ENCODE results near the gene VPS41. TPM values are rescaled to one million over a fixed set of nuclear protein-coding genes. Genes with fewer than 3 reads are reported as not detected.
A peak's percentile ranks its signal among the peaks of the same experiment; 100 is the strongest.

Gene VPS41
- total RNA-seq, 2 donors from 2014 or later = 15.6 to 18.1 TPM

DNA sequence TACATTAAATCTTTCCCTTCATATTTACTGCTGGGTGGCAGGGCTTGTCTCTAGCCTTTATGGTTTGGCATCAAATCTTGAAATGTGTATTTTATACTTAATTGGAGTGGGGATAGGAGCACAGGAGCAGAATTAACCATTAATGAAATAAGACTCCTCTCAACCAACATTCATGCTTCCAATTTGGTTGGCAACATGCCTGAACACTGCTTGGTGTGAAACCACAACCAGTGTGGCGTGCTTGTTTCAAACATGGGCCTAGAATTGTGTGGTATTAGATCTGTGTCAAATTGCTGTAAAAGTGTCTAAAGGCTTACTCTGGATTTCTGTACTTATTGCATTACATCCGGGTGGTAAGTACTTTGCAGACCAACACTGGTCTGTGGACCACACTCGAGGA lies 25.1 kb upstream of the VPS41 start:
- Histone ChIP-seq H3K36me3 (no peaks in the 10 kb centered on the region), H3K9me3 (no peaks in the 10 kb centered on the region), H3K27me3 (no peaks in the 10 kb centered on the region), H3K4me3 (no peak overlapping the region), H3K4me1 (no peaks in the 10 kb centered on the region), H3K27ac (no peak overlapping the region)
- TF ChIP-seq, protein P1, sequence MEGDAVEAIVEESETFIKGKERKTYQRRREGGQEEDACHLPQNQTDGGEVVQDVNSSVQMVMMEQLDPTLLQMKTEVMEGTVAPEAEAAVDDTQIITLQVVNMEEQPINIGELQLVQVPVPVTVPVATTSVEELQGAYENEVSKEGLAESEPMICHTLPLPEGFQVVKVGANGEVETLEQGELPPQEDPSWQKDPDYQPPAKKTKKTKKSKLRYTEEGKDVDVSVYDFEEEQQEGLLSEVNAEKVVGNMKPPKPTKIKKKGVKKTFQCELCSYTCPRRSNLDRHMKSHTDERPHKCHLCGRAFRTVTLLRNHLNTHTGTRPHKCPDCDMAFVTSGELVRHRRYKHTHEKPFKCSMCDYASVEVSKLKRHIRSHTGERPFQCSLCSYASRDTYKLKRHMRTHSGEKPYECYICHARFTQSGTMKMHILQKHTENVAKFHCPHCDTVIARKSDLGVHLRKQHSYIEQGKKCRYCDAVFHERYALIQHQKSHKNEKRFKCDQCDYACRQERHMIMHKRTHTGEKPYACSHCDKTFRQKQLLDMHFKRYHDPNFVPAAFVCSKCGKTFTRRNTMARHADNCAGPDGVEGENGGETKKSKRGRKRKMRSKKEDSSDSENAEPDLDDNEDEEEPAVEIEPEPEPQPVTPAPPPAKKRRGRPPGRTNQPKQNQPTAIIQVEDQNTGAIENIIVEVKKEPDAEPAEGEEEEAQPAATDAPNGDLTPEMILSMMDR (IDR thresholded peaks at IDR 0.05) = no peak
- DNase-seq (ENCODE audit: low spot score) = no peak

DNA sequence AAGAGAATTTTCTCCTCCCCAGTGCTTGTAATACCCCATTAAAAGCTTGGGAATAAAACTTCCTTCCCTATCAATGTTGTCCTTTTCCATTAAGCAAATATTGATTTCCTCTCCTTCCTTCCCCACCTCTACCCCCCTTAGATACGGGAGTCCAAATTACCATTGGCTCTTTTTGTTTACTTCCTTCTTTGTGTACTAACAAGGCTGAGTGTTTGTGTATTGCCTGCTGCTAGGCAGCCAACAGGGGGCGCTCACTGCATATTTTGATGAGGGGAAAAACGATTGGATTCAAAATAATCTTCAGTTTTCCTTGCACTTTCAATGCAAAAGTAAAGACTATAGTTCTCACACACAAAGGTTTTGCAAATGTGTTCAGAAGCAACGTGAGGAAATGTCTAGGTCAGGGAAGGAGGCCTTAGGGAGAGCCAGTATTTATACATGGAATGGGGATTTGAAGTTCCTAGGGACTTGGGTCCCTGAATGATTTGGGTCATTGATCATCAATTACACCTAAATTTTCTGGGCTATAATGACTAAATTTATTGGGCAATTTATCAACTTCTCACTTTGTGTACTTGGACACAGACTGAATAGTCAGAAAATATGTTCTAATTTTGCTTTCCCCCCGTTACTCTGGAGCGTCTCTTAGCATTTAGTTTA lies 23.6 kb upstream of the VPS41 start:
- no peak overlapping the region for H3K27ac ChIP-seq
- no peaks in the 10 kb centered on the region for H3K9me3 ChIP-seq
- no peaks in the 10 kb centered on the region for H3K27me3 ChIP-seq
- H3K36me3 ChIP-seq = no peaks in the 10 kb centered on the region
- TF ChIP-seq, protein P1 (IDR thresholded peaks at IDR 0.05) = peak; percentile 58 to 90
- H3K4me1 ChIP-seq = no peaks in the 10 kb centered on the region
- no peak for DNase-seq (ENCODE audit: low spot score)
- no peak overlapping the region for H3K4me3 ChIP-seq

DNA sequence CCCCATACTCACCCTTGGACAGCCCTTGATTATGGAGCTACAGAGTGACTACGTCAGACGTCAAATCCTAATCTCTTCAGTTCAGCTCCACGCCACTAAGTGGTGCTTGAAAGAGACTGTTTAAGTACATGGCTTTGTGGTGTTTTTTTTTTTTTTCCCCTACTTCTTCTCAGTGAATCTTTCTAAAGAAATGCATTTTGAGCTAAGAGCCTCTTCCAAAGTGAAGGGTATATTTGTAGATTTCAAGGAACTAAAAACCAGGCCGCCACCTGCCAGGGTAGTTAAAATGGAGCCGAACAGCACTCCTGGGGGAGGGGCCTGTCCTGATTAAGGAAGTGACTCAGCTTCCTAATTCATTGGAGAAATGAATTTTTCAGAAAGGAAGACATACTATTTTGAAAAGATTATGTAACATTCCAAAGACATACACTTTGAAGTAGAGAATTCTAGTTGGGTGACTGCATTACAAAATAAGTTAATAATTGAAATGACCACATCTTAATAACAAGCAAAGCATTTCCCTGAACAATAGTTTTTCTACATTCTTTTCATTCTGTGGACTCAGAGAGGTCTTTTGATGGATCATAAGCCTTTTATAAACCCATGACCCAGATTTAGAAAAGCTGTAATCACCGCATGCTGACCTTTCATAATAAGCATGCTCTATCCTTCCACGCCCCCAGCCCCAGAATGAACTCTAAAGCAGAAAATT lies 20.6 kb upstream of the VPS41 start:
- H3K27me3 ChIP-seq = no peaks in the 10 kb centered on the region
- TF ChIP-seq, protein P1 (IDR thresholded peaks at IDR 0.05) = no peak
- no peaks in the 10 kb centered on the region for H3K4me1 ChIP-seq
- no peak for DNase-seq (ENCODE audit: low spot score)
- no peak overlapping the region for H3K27ac ChIP-seq
- H3K4me3 ChIP-seq = no peak overlapping the region
- H3K36me3 ChIP-seq = no peaks in the 10 kb centered on the region
- no peaks in the 10 kb centered on the region for H3K9me3 ChIP-seq

- TF ChIP-seq, protein P1 (IDR thresholded peaks at IDR 0.05) = no peak
- Histone ChIP-seq H3K36me3 (no peaks in the 10 kb centered on the region), H3K27me3 (no peaks in the 10 kb centered on the region), H3K27ac (no peak overlapping the region), H3K9me3 (no peaks in the 10 kb centered on the region), H3K4me1 (no peaks in the 10 kb centered on the region), H3K4me3 (no peak overlapping the region)
- no peak for DNase-seq (ENCODE audit: low spot score)
Observed at GRCh38 chr7:38928506-38928905, 19.5 kb upstream of the VPS41 start.

GRCh38 chr7:38927751-38928150 lies 18.8 kb upstream of the VPS41 start:
- no peaks in the 10 kb centered on the region for H3K27me3 ChIP-seq
- no peak for DNase-seq (ENCODE audit: low spot score)
- TF ChIP-seq, protein P1 (IDR thresholded peaks at IDR 0.05) = no peak
- no peaks in the 10 kb centered on the region for H3K36me3 ChIP-seq
- no peak overlapping the region for H3K4me3 ChIP-seq
- H3K27ac ChIP-seq = no peak overlapping the region
- H3K9me3 ChIP-seq = no peaks in the 10 kb centered on the region
- no peaks in the 10 kb centered on the region for H3K4me1 ChIP-seq

Measured in right atrium auricular region (tissue), 2 donors.